B cell (primary cell): ENCODE measurements around the gene MCRIP2. TPM values are rescaled to one million over a fixed set of nuclear protein-coding genes. Genes with fewer than 3 reads are reported as not detected.
A peak's percentile ranks its signal among the peaks of the same experiment; 100 is the strongest.

Experiments used
- ATAC-seq: fragments of 200-7000 bp; cut with Tn5 transposase; one replicate; pipeline ENCODE4 v1.10.0; 2021; ENCODE audit warnings: low read depth, mild to moderate bottlenecking, moderate number of reproducible peaks, moderate library complexity
- CTCF ChIA-PET: fragments of 350-600 bp; sonication (Branson Sonifier 250); formaldehyde crosslinking; loops from one replicate; lab custom pipeline; 2021; ENCODE audit warnings: antibody characterized with exemption, inconsistent platforms; lab: Charles Lee
- POLR2A ChIA-PET: fragments of 350-600 bp; sonication (Branson Sonifier 250); formaldehyde crosslinking; loops from one replicate; lab custom pipeline; 2021; ENCODE audit warnings: antibody characterized with exemption; lab: Charles Lee
- DNase-seq: peaks from one replicate; pipeline ENCODE4 v3.0.0; 2013
- H2AFZ ChIP-seq: 2 replicates; pipeline ENCODE4 v1.6.1; 2012; ENCODE audit warnings: mild to moderate bottlenecking, low read depth, low read length; ENCODE audit not compliant: insufficient read depth, poor library complexity, severe bottlenecking
- H3K27ac ChIP-seq, 2 donors: 1 replicate in 1 of 2; 2 replicates in 1 of 2; pipeline ENCODE4 v1.5.1; 2012 to 2013; ENCODE audit warnings: low read length in 2 of 2, mild to moderate bottlenecking in 2 of 2, moderate library complexity in 1 of 2
- H3K27me3 ChIP-seq, 4 experiments: fragments of 200-600 bp in 1 of 4; sonication (generic) in 1 of 4; replicated peaks in 1 of 4; 1 replicate in 2 of 4; 2 replicates in 2 of 4; pipeline versions ENCODE4 v1.6.1 to v1.7.0; 2013 to 2016; ENCODE audit warnings: low read length in 3 of 4, mild to moderate bottlenecking in 2 of 4, mixed read lengths in 1 of 4, moderate library complexity in 1 of 4; ENCODE audit not compliant: insufficient read depth in 4 of 4, control insufficient read depth in 3 of 4; ENCODE audit errors: control extremely low read depth in 1 of 4
- H3K36me3 ChIP-seq, 2 experiments: replicated peaks in 1 of 2; 1 replicate in 1 of 2; 2 replicates in 1 of 2; pipeline versions ENCODE4 v1.6.1 to v1.7.1; 2013; ENCODE audit warnings: low read length in 1 of 2; ENCODE audit not compliant: insufficient read depth in 2 of 2, control insufficient read depth in 1 of 2; ENCODE audit errors: control extremely low read depth in 1 of 2, extremely low read depth in 1 of 2
- H3K4me1 ChIP-seq, 2 donors: fragments of 200-600 bp in 1 of 2; sonication (generic) in 1 of 2; 1 replicate in 1 of 2; 2 replicates in 1 of 2; pipeline versions ENCODE4 v1.5.1 to v1.6.1; 2013 to 2017; ENCODE audit warnings: low read length in 2 of 2; ENCODE audit not compliant: control insufficient read depth in 2 of 2, insufficient read depth in 2 of 2
- H3K4me2 ChIP-seq: replicated peaks from 2 replicates; pipeline ENCODE3; 2012; ENCODE audit warnings: mild to moderate bottlenecking, low read depth, low read length; ENCODE audit not compliant: poor library complexity, severe bottlenecking
- H3K4me3 ChIP-seq, 5 experiments: fragments of 200-600 bp in 1 of 5; sonication (generic) in 1 of 5; 1 replicate in 3 of 5; 2 replicates in 2 of 5; pipeline versions ENCODE4 v1.5.1 to v1.7.0; 2011 to 2016; ENCODE audit warnings: low read length in 4 of 5, mild to moderate bottlenecking in 4 of 5, low read depth in 2 of 5, control low read depth in 1 of 5, moderate library complexity in 1 of 5; ENCODE audit not compliant: insufficient read depth in 1 of 5; ENCODE audit errors: control extremely low read depth in 1 of 5, extremely low read depth in 1 of 5
- H3K79me2 ChIP-seq: fragments of 200-600 bp; sonication (generic); one replicate; pipeline ENCODE4 v1.6.0; 2016; ENCODE audit warnings: low read length; ENCODE audit not compliant: control insufficient read depth, insufficient read depth
- H3K9ac ChIP-seq: fragments of 200-600 bp; sonication (generic); 2 replicates; pipeline ENCODE4 v1.6.1; 2017; ENCODE audit warnings: mild to moderate bottlenecking, low read length, moderate library complexity
- H3K9me3 ChIP-seq, 3 donors: one replicate each; pipeline versions ENCODE4 v1.6.1 to v1.7.1; 2013; ENCODE audit warnings: low read length in 2 of 3; ENCODE audit not compliant: control insufficient read depth in 2 of 3, insufficient read depth in 1 of 3; ENCODE audit errors: control extremely low read depth in 1 of 3
- H4K20me1 ChIP-seq: 2 replicates; pipeline ENCODE4 v1.6.0; 2012; ENCODE audit warnings: mild to moderate bottlenecking, low read length; ENCODE audit not compliant: insufficient read depth, control insufficient read depth, poor library complexity, severe bottlenecking
- H3K27ac Mint-ChIP-seq: one replicate; pipeline ENCODE4 v1.8.0; 2021; ENCODE audit warnings: mixed read lengths
- H3K27me3 Mint-ChIP-seq: one replicate; pipeline ENCODE4 v1.8.0; 2021; ENCODE audit warnings: mixed read lengths
- H3K4me1 Mint-ChIP-seq: one replicate; pipeline ENCODE4 v1.8.0; 2021; ENCODE audit warnings: mixed read lengths
- H3K4me3 Mint-ChIP-seq: one replicate; pipeline ENCODE4 v1.8.0; 2021; ENCODE audit warnings: mixed read lengths
- H3K9me3 Mint-ChIP-seq: one replicate; pipeline ENCODE4 v1.8.0; 2022; ENCODE audit warnings: mixed read lengths; ENCODE audit not compliant: insufficient read depth
- EZH2 ChIP-seq: IDR thresholded peaks from 2 replicates; pipeline ENCODE4 v1.6.1; 2012; ENCODE audit warnings: borderline replicate concordance, low read depth, mild to moderate bottlenecking, moderate library complexity, low read length; ENCODE audit not compliant: insufficient read depth, poor library complexity, severe bottlenecking
- WGBS: methylation state at CpG from one replicate; pipeline ENCODE4 v1.1.5; 2013; ENCODE audit warnings: missing lambda C conversion rate; ENCODE audit not compliant: insufficient coverage; 5-methylcytosine and 5-hydroxymethylcytosine counted together
- intact Hi-C: fragments of 100-400 bp; cut with micrococcal nuclease; formaldehyde crosslinking; loops from one replicate; pipeline ENCODE4 v1.10.0; 2022
- polyA plus RNA-seq: library from polyadenylated mRNA; depleted of rRNA; stranded (reverse); fragments of >200 nt; gene quantifications from 2 replicates; pipeline ENCODE4 v1.2.3, GENCODE V29; 2012
- total RNA-seq, 2 donors: library from RNA; stranded (reverse); fragments of 120-200 nt in 1 of 2; gene quantifications; 1 replicate in 1 of 2; 2 replicates in 1 of 2; pipeline versions ENCODE4 v1.2.3 to v1.2.4, GENCODE V29; 2013 to 2022
- TF ChIP-seq, protein P1 (sequence below): fragments of 200-600 bp; IDR thresholded peaks from one replicate; pipeline ENCODE4 v1.8.0; 2022; ENCODE audit warnings: antibody characterized with exemption, mild to moderate bottlenecking

MCRIP2 gene
- total and polyA plus RNA-seq, 2 donors (not counting 1 experiment from before 2014, with no cell fraction given), result 29.2 to 46.0 TPM

DNA sequence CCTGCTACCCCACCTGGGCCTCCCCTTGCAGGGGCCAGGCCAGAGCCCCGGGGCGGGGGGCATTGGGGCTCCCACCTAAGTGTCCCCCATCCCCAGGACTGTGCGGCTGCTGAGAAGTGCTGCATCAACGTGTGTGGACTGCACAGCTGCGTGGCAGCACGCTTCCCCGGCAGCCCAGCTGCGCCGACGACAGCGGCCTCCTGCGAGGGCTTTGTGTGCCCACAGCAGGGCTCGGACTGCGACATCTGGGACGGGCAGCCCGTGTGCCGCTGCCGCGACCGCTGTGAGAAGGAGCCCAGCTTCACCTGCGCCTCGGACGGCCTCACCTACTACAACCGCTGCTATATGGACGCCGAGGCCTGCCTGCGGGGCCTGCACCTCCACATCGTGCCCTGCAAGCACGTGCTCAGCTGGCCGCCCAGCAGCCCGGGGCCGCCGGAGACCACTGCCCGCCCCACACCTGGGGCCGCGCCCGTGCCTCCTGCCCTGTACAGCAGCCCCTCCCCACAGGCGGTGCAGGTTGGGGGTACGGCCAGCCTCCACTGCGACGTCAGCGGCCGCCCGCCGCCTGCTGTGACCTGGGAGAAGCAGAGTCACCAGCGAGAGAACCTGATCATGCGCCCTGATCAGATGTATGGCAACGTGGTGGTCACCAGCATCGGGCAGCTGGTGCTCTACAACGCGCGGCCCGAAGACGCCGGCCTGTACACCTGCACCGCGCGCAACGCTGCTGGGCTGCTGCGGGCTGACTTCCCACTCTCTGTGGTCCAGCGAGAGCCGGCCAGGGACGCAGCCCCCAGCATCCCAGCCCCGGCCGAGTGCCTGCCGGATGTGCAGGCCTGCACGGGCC lies 8.9 kb upstream of the MCRIP2 start:
- intact Hi-C loops, result no loop called here
- Histone ChIP-seq H3K9me3 (no peaks in the 10 kb centered on the region), H3K27ac (no peak overlapping the region), H3K36me3 (peaks cover 0 to 3% of the 10 kb centered on the region in 2 experiments), H2AFZ (no peak overlapping the region), H3K79me2 (peaks cover 10% of the 10 kb centered on the region), H4K20me1 (peaks cover 13% of the 10 kb centered on the region), H3K4me3 (no peak overlapping the region), H3K4me1 (peaks cover 6 to 16% of the 10 kb centered on the region in 2 donors), H3K9ac (no peak overlapping the region), H3K27me3 (no peaks in the 10 kb centered on the region), H3K4me2 (no peak overlapping the region)
- TF ChIP-seq, protein P1, sequence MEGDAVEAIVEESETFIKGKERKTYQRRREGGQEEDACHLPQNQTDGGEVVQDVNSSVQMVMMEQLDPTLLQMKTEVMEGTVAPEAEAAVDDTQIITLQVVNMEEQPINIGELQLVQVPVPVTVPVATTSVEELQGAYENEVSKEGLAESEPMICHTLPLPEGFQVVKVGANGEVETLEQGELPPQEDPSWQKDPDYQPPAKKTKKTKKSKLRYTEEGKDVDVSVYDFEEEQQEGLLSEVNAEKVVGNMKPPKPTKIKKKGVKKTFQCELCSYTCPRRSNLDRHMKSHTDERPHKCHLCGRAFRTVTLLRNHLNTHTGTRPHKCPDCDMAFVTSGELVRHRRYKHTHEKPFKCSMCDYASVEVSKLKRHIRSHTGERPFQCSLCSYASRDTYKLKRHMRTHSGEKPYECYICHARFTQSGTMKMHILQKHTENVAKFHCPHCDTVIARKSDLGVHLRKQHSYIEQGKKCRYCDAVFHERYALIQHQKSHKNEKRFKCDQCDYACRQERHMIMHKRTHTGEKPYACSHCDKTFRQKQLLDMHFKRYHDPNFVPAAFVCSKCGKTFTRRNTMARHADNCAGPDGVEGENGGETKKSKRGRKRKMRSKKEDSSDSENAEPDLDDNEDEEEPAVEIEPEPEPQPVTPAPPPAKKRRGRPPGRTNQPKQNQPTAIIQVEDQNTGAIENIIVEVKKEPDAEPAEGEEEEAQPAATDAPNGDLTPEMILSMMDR, result no peak
- TF ChIP-seq EZH2, result no peak
- 97% methylated on average over 65 of the region's 67 CpGs for WGBS
- no peak for ATAC-seq
- ChIA-PET POLR2A (no interaction called here), CTCF (no interaction called here)
- Mint-ChIP-seq H3K4me3 (no peak overlapping the region), H3K4me1 (peaks cover 11% of the 10 kb centered on the region), H3K9me3 (no peaks in the 10 kb centered on the region), H3K27ac (no peak overlapping the region), H3K27me3 (no peaks in the 10 kb centered on the region)
- peak; percentile 17 for DNase-seq

DNA sequence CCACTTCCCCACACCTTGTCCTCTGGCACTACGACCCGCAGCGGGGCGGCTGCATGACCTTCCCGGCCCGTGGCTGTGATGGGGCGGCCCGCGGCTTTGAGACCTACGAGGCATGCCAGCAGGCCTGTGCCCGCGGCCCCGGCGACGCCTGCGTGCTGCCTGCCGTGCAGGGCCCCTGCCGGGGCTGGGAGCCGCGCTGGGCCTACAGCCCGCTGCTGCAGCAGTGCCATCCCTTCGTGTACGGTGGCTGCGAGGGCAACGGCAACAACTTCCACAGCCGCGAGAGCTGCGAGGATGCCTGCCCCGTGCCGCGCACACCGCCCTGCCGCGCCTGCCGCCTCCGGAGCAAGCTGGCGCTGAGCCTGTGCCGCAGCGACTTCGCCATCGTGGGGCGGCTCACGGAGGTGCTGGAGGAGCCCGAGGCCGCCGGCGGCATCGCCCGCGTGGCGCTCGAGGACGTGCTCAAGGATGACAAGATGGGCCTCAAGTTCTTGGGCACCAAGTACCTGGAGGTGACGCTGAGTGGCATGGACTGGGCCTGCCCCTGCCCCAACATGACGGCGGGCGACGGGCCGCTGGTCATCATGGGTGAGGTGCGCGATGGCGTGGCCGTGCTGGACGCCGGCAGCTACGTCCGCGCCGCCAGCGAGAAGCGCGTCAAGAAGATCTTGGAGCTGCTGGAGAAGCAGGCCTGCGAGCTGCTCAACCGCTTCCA lies 8.1 kb upstream of the MCRIP2 start:
- ChIA-PET POLR2A (no interaction called here), CTCF (no interaction called here)
- no peak overlapping the region for H3K27ac Mint-ChIP-seq
- peaks cover 13% of the 10 kb centered on the region for H4K20me1 ChIP-seq
- TF ChIP-seq EZH2, result no peak
- TF ChIP-seq, protein P1, result no peak
- ATAC-seq (no peak), DNase-seq (peak; percentile 23)
- no peaks in the 10 kb centered on the region for H3K9me3 ChIP-seq
- peaks cover 10% of the 10 kb centered on the region for H3K79me2 ChIP-seq
- H3K27me3 ChIP-seq, result no peaks in the 10 kb centered on the region
- H3K4me1 ChIP-seq, result peaks cover 6 to 23% of the 10 kb centered on the region in 2 donors
- WGBS, result 98% methylated on average over 69 of the region's 74 CpGs
- no peak overlapping the region for H3K27ac ChIP-seq
- no peak overlapping the region for H3K4me2 ChIP-seq
- no peaks in the 10 kb centered on the region for H3K9me3 Mint-ChIP-seq
- H3K27me3 Mint-ChIP-seq, result no peaks in the 10 kb centered on the region
- H3K4me3 Mint-ChIP-seq, result no peak overlapping the region
- no peak overlapping the region for H3K9ac ChIP-seq
- peaks cover 0 to 3% of the 10 kb centered on the region in 2 experiments for H3K36me3 ChIP-seq
- peaks cover 11% of the 10 kb centered on the region for H3K4me1 Mint-ChIP-seq
- H2AFZ ChIP-seq, result no peak overlapping the region
- intact Hi-C loops, result no loop called here
- H3K4me3 ChIP-seq, result no peak overlapping the region
